IMR-90 (cell line): ENCODE results near the gene NEAT1. TPM values are rescaled to one million over a fixed set of nuclear protein-coding genes. Genes with fewer than 3 reads are reported as not detected.

ENCODE experiments used
- FOS ChIP-seq: fragments of 150-350 bp; IDR thresholded peaks from 2 replicates; pipeline ENCODE4 v1.6.1; 2016; ENCODE audit warnings: low read depth, low read length
- RCOR1 ChIP-seq: IDR thresholded peaks from 2 replicates; pipeline ENCODE4 v1.6.1; 2012; ENCODE audit warnings: mild to moderate bottlenecking, low read length, improper control_type of control experiment; ENCODE audit not compliant: insufficient replicate concordance
- polyA plus RNA-seq, 3 experiments: library from polyadenylated mRNA; depleted of rRNA; stranded (reverse); fragments of >200 nt; gene quantifications; 2 replicates each; pipeline ENCODE4 v1.2.3, GENCODE V29; 2012; ENCODE audit warnings: low replicate concordance in 1 of 3
- total RNA-seq: library from RNA; depleted of rRNA; stranded (reverse); fragments of >200 nt; gene quantifications from 2 replicates; pipeline ENCODE4 v1.2.3, GENCODE V29; 2012
- TF ChIP-seq, protein P1 (sequence below): fragments of 150-350 bp; IDR thresholded peaks from 2 replicates; pipeline ENCODE4 v1.6.1; 2017; ENCODE audit warnings: mild to moderate bottlenecking, antibody characterized with exemption, low read length, low read depth

NEAT1 gene
- total and polyA plus RNA-seq, 2 of the 4 experiments (the other 2 are of a cell fraction): 30.1 to 114 TPM

- TF ChIP-seq, protein P1, sequence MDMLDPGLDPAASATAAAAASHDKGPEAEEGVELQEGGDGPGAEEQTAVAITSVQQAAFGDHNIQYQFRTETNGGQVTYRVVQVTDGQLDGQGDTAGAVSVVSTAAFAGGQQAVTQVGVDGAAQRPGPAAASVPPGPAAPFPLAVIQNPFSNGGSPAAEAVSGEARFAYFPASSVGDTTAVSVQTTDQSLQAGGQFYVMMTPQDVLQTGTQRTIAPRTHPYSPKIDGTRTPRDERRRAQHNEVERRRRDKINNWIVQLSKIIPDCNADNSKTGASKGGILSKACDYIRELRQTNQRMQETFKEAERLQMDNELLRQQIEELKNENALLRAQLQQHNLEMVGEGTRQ: peak; percentile 32; the same call in 1 of the 2 replicates
- TF ChIP-seq FOS (no peak; the same call in 1 of the 2 replicates), RCOR1 (no peak)
Measured at GRCh38 chr11:65422633-65423515, at the start of gene NEAT1 (continued).
